Measurements from ENCODE around the gene TMEM74B.

Gene TMEM74B

DNA sequence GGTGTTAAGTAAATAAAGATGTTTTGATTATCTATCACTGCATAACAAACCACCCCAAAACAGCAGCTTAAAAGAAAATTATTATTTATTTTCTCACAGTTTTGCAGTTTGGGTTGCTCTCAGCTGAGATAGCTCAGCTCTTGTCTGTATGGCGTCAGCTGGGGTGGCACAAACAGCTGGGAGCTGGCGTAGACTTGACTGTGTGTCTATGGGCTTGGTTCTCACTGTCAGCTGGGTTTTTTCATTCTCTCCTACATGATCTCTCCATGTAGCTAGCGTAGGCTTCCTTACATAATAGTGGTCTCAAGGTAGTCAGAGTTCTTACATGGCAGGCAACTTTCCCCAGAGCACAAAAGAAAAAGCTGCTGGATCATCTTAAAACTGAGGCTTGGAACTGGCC is 6.5 kb upstream of the TMEM74B start:
- no peak overlapping the region for H3K27ac ChIP-seq (ENCODE audit: low read depth in 2 of 2, low read length in 2 of 2)
- H3K9me3 ChIP-seq (ENCODE audit: control insufficient read depth in 2 of 2, low read length in 2 of 2), result no peaks in the 10 kb centered on the region
- H3K4me3 ChIP-seq (ENCODE audit: low read length in 2 of 2), result no peak overlapping the region
- peaks cover 2 to 20% of the 10 kb centered on the region in 2 donors for H3K4me1 ChIP-seq (ENCODE audit: control insufficient read depth in 2 of 2, insufficient read depth in 2 of 2, low read length in 2 of 2)
- no peak overlapping the region for H3K9ac ChIP-seq (ENCODE audit: low read depth in 1 of 2, low read length in 2 of 2)
- H3K27me3 ChIP-seq (ENCODE audit: control insufficient read depth in 2 of 2, insufficient read depth in 2 of 2, low read length in 2 of 2), result no peaks in the 10 kb centered on the region
- H3K36me3 ChIP-seq (ENCODE audit: control insufficient read depth in 2 of 2, insufficient read depth in 2 of 2, low read length in 2 of 2), result no peaks in the 10 kb centered on the region

GRCh38 chr20:1190847-1191246 is 6.1 kb upstream of the TMEM74B start:
- H3K9ac ChIP-seq (ENCODE audit: low read depth in 1 of 2, low read length in 2 of 2), result no peak overlapping the region
- H3K9me3 ChIP-seq (ENCODE audit: control insufficient read depth in 2 of 2, low read length in 2 of 2), result no peaks in the 10 kb centered on the region
- H3K4me3 ChIP-seq (ENCODE audit: low read length in 2 of 2), result no peak overlapping the region
- H3K27ac ChIP-seq (ENCODE audit: low read depth in 2 of 2, low read length in 2 of 2), result no peak overlapping the region
- H3K27me3 ChIP-seq (ENCODE audit: control insufficient read depth in 2 of 2, insufficient read depth in 2 of 2, low read length in 2 of 2), result no peaks in the 10 kb centered on the region
- no peaks in the 10 kb centered on the region for H3K36me3 ChIP-seq (ENCODE audit: control insufficient read depth in 2 of 2, insufficient read depth in 2 of 2, low read length in 2 of 2)
- peaks cover 3 to 23% of the 10 kb centered on the region in 2 donors for H3K4me1 ChIP-seq (ENCODE audit: control insufficient read depth in 2 of 2, insufficient read depth in 2 of 2, low read length in 2 of 2)

- no peak overlapping the region for H3K4me3 ChIP-seq (ENCODE audit: low read length in 2 of 2)
- H3K27ac ChIP-seq (ENCODE audit: low read depth in 2 of 2, low read length in 2 of 2), result no peak overlapping the region
- no peaks in the 10 kb centered on the region for H3K36me3 ChIP-seq (ENCODE audit: control insufficient read depth in 2 of 2, insufficient read depth in 2 of 2, low read length in 2 of 2)
- no peaks in the 10 kb centered on the region for H3K9me3 ChIP-seq (ENCODE audit: control insufficient read depth in 2 of 2, low read length in 2 of 2)
- H3K27me3 ChIP-seq (ENCODE audit: control insufficient read depth in 2 of 2, insufficient read depth in 2 of 2, low read length in 2 of 2), result no peaks in the 10 kb centered on the region
- no peak overlapping the region for H3K9ac ChIP-seq (ENCODE audit: low read depth in 1 of 2, low read length in 2 of 2)
- peaks cover 3 to 24% of the 10 kb centered on the region in 2 donors for H3K4me1 ChIP-seq (ENCODE audit: control insufficient read depth in 2 of 2, insufficient read depth in 2 of 2, low read length in 2 of 2)
Observed at GRCh38 chr20:1189827-1190226, 5.0 kb upstream of the TMEM74B start.

- no peak overlapping the region for H3K9ac ChIP-seq (ENCODE audit: low read depth in 1 of 2, low read length in 2 of 2)
- no peak overlapping the region for H3K27ac ChIP-seq (ENCODE audit: low read depth in 2 of 2, low read length in 2 of 2)
- H3K9me3 ChIP-seq (ENCODE audit: control insufficient read depth in 2 of 2, low read length in 2 of 2), result no peaks in the 10 kb centered on the region
- H3K27me3 ChIP-seq (ENCODE audit: control insufficient read depth in 2 of 2, insufficient read depth in 2 of 2, low read length in 2 of 2), result peaks cover 9 to 10% of the 10 kb centered on the region in 2 donors
- H3K36me3 ChIP-seq (ENCODE audit: control insufficient read depth in 2 of 2, insufficient read depth in 2 of 2, low read length in 2 of 2), result no peaks in the 10 kb centered on the region
- H3K4me1 ChIP-seq (ENCODE audit: control insufficient read depth in 2 of 2, insufficient read depth in 2 of 2, low read length in 2 of 2), result peaks cover 6 to 30% of the 10 kb centered on the region in 2 donors
- no peak overlapping the region for H3K4me3 ChIP-seq (ENCODE audit: low read length in 2 of 2)
Observed at GRCh38 chr20:1188347-1188746, 3.6 kb upstream of the TMEM74B start.

DNA sequence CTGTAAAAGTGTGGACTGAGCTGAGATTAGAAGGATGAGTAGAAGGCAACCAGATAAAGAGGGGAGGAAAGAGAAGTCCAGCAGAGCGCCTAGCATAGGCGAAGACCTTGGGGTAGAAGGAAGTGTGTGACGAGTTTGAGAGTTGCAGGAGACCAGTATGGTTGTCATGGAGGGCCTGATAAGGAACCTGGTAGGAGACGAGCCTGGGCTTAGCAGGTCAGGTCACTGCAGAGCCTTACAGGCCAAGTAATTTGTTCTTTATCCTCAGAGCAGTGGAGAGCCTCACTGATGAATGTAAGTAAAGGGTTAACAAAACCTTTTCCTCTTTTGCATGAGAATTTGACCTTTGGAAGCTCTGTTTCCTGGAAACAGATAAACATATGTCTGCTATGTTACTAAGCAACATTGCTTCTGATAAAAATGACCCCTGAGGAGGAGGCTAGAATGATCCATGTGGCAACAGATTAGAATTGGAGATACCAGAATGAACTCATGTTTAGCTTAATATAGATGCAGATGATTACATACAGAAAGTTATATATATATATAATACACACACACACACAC is 2.9 kb upstream of the TMEM74B start:
- Histone ChIP-seq H3K4me3 (ENCODE audit: low read length in 2 of 2) (no peak overlapping the region), H3K36me3 (ENCODE audit: control insufficient read depth in 2 of 2, insufficient read depth in 2 of 2, low read length in 2 of 2) (no peaks in the 10 kb centered on the region), H3K9ac (ENCODE audit: low read depth in 1 of 2, low read length in 2 of 2) (no peak overlapping the region), H3K27me3 (ENCODE audit: control insufficient read depth in 2 of 2, insufficient read depth in 2 of 2, low read length in 2 of 2) (peaks cover 11 to 13% of the 10 kb centered on the region in 2 donors), H3K27ac (ENCODE audit: low read depth in 2 of 2, low read length in 2 of 2) (no peak overlapping the region), H3K4me1 (ENCODE audit: control insufficient read depth in 2 of 2, insufficient read depth in 2 of 2, low read length in 2 of 2) (peaks cover 6 to 30% of the 10 kb centered on the region in 2 donors), H3K9me3 (ENCODE audit: control insufficient read depth in 2 of 2, low read length in 2 of 2) (no peaks in the 10 kb centered on the region)

DNA sequence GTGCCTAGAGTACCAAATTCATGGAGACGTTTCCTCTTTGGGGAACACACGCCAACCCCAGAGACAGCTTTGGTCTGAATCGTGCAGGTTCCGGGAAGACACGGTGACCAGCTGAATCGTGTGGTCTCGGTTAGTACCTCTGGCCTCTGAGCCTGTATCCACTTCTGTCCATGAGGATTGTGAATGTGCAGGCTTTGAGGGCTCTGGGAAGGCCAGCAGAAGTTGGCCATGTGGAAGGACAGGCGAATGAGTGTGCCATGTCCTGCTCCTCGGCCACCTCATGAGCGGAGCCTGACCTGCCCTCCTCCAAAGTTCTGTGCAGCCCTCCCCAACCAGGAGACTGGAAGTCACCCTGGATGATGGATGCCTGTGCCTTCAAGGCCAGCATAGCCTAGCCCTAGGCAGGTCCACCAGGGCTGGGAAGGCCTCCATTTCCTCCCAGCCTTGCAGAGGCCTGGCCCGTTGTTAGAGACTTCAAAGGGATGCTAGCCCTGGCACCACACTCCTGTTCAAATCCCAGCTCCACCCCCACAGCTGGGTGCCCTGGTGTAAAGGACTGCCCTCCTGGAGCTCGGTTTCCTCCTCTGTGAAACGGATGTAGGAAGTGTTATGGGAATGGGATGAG is 1.7 kb upstream of the TMEM74B start:
- H3K4me3 ChIP-seq (ENCODE audit: low read length in 2 of 2), result no peak overlapping the region
- no peak overlapping the region for H3K9ac ChIP-seq (ENCODE audit: low read depth in 1 of 2, low read length in 2 of 2)
- H3K36me3 ChIP-seq (ENCODE audit: control insufficient read depth in 2 of 2, insufficient read depth in 2 of 2, low read length in 2 of 2), result no peaks in the 10 kb centered on the region
- H3K4me1 ChIP-seq (ENCODE audit: control insufficient read depth in 2 of 2, insufficient read depth in 2 of 2, low read length in 2 of 2), result peaks cover 6 to 30% of the 10 kb centered on the region in 2 donors
- H3K9me3 ChIP-seq (ENCODE audit: control insufficient read depth in 2 of 2, low read length in 2 of 2), result no peaks in the 10 kb centered on the region
- H3K27me3 ChIP-seq (ENCODE audit: control insufficient read depth in 2 of 2, insufficient read depth in 2 of 2, low read length in 2 of 2), result peaks cover 11 to 13% of the 10 kb centered on the region in 2 donors
- no peak overlapping the region for H3K27ac ChIP-seq (ENCODE audit: low read depth in 2 of 2, low read length in 2 of 2)

DNA sequence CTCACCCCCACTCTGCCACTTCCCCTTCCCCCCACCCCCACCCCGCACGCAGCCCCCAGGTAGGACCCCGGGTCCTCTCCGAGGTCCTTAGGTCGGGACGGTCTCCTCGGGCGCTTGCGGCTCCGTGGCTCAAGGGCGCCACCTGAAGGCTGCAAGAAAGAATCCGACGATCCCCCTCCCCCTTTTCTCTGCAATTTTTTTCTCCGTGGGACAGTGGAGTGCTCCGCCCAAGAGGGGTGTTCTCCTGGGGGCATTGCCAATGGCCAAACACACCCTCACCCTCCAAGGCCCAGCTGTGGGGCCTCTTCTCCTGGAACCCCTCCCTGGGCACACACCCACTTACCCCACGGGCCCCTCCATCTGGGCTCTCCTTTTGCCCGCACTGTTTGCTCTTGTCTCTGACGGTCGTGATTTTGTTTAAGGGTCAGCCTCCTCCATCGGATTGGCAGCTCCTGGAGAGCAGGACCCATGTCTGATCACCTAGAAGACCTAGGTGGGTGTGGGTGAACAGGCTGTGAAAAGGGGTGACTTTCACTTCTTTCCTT is 1.1 kb upstream of the TMEM74B start:
- Histone ChIP-seq H3K9ac (ENCODE audit: low read depth in 1 of 2, low read length in 2 of 2) (no peak overlapping the region), H3K27ac (ENCODE audit: low read depth in 2 of 2, low read length in 2 of 2) (no peak overlapping the region), H3K9me3 (ENCODE audit: control insufficient read depth in 2 of 2, low read length in 2 of 2) (no peaks in the 10 kb centered on the region), H3K4me3 (ENCODE audit: low read length in 2 of 2) (peak overlapping the region in 1 of 2 donors; percentile 34), H3K36me3 (ENCODE audit: control insufficient read depth in 2 of 2, insufficient read depth in 2 of 2, low read length in 2 of 2) (no peaks in the 10 kb centered on the region), H3K4me1 (ENCODE audit: control insufficient read depth in 2 of 2, insufficient read depth in 2 of 2, low read length in 2 of 2) (peaks cover 6 to 30% of the 10 kb centered on the region in 2 donors), H3K27me3 (ENCODE audit: control insufficient read depth in 2 of 2, insufficient read depth in 2 of 2, low read length in 2 of 2) (peaks cover 11 to 13% of the 10 kb centered on the region in 2 donors)

- Histone ChIP-seq H3K27ac (ENCODE audit: low read depth in 2 of 2, low read length in 2 of 2) (no peak overlapping the region), H3K9me3 (ENCODE audit: control insufficient read depth in 2 of 2, low read length in 2 of 2) (no peaks in the 10 kb centered on the region), H3K4me1 (ENCODE audit: control insufficient read depth in 2 of 2, insufficient read depth in 2 of 2, low read length in 2 of 2) (peaks cover 6 to 30% of the 10 kb centered on the region in 2 donors), H3K4me3 (ENCODE audit: low read length in 2 of 2) (peak overlapping the region in 1 of 2 donors; percentile 57), H3K27me3 (ENCODE audit: control insufficient read depth in 2 of 2, insufficient read depth in 2 of 2, low read length in 2 of 2) (peaks cover 11 to 13% of the 10 kb centered on the region in 2 donors), H3K36me3 (ENCODE audit: control insufficient read depth in 2 of 2, insufficient read depth in 2 of 2, low read length in 2 of 2) (no peaks in the 10 kb centered on the region), H3K9ac (ENCODE audit: low read depth in 1 of 2, low read length in 2 of 2) (no peak overlapping the region)
Observed at GRCh38 chr20:1185316-1185741, 548 bp upstream of the TMEM74B start.

GRCh38 chr20:1184260-1184637 is 532 bp downstream of the TMEM74B start:
- Histone ChIP-seq H3K4me1 (ENCODE audit: control insufficient read depth in 2 of 2, insufficient read depth in 2 of 2, low read length in 2 of 2) (peaks cover 6 to 30% of the 10 kb centered on the region in 2 donors), H3K27me3 (ENCODE audit: control insufficient read depth in 2 of 2, insufficient read depth in 2 of 2, low read length in 2 of 2) (peaks cover 11 to 13% of the 10 kb centered on the region in 2 donors), H3K9ac (ENCODE audit: low read depth in 1 of 2, low read length in 2 of 2) (no peak overlapping the region), H3K36me3 (ENCODE audit: control insufficient read depth in 2 of 2, insufficient read depth in 2 of 2, low read length in 2 of 2) (no peaks in the 10 kb centered on the region), H3K9me3 (ENCODE audit: control insufficient read depth in 2 of 2, low read length in 2 of 2) (no peaks in the 10 kb centered on the region), H3K4me3 (ENCODE audit: low read length in 2 of 2) (peak overlapping the region in 1 of 2 donors; percentile 57), H3K27ac (ENCODE audit: low read depth in 2 of 2, low read length in 2 of 2) (no peak overlapping the region)

GRCh38 chr20:1183153-1183552 is 1.6 kb downstream of the TMEM74B start:
- no peak overlapping the region for H3K27ac ChIP-seq (ENCODE audit: low read depth in 2 of 2, low read length in 2 of 2)
- H3K36me3 ChIP-seq (ENCODE audit: control insufficient read depth in 2 of 2, insufficient read depth in 2 of 2, low read length in 2 of 2), result peaks cover 0 to 2% of the 10 kb centered on the region in 2 donors
- H3K4me1 ChIP-seq (ENCODE audit: control insufficient read depth in 2 of 2, insufficient read depth in 2 of 2, low read length in 2 of 2), result peaks cover 6 to 27% of the 10 kb centered on the region in 2 donors
- peaks cover 11 to 13% of the 10 kb centered on the region in 2 donors for H3K27me3 ChIP-seq (ENCODE audit: control insufficient read depth in 2 of 2, insufficient read depth in 2 of 2, low read length in 2 of 2)
- H3K9me3 ChIP-seq (ENCODE audit: control insufficient read depth in 2 of 2, low read length in 2 of 2), result no peaks in the 10 kb centered on the region
- no peak overlapping the region for H3K4me3 ChIP-seq (ENCODE audit: low read length in 2 of 2)
- no peak overlapping the region for H3K9ac ChIP-seq (ENCODE audit: low read depth in 1 of 2, low read length in 2 of 2)

Measured in mucosa of rectum (tissue), 2 donors.